Stimulated activated CD8-positive, alpha-beta memory T cell treated with anti-CD3 and anti-CD28 coated beads, Interleukin-2, amount 100 ng/mL, for 48 hours (primary cell): ENCODE measurements around the gene CIBAR2.

Experiments
- DNase-seq, 2 donors: peaks; one replicate each; pipeline ENCODE4 v3.0.0-alpha.2; 2020; ENCODE audit warnings: low read depth in 2 of 2

Gene CIBAR2

GRCh38 chr16:85112364-85112763 is at the start of gene CIBAR2:
CIBAR2 (minus strand) TSS chr16:85112472; CDS start chr16:85112352, 120 bp downstream.
- no peak for DNase-seq

GRCh38 chr16:85159179-85159980 is 47.1 kb upstream of the CIBAR2 start:
- no peak for DNase-seq

GRCh38 chr16:85158743-85159178 is 46.5 kb upstream of the CIBAR2 start:
- DNase-seq, result no peak

GRCh38 chr16:85157813-85158742 is 45.8 kb upstream of the CIBAR2 start:
- DNase-seq, result no peak

GRCh38 chr16:85157372-85157771 is 45.1 kb upstream of the CIBAR2 start:
- DNase-seq, result no peak

- no peak for DNase-seq
Measured at GRCh38 chr16:85156869-85157268, 44.6 kb upstream of the CIBAR2 start.

GRCh38 chr16:85156440-85156839 is 44.2 kb upstream of the CIBAR2 start:
- DNase-seq, result no peak

GRCh38 chr16:85153656-85154091 is 41.4 kb upstream of the CIBAR2 start:
- no peak for DNase-seq

GRCh38 chr16:85153046-85153445 is 40.8 kb upstream of the CIBAR2 start:
- DNase-seq, result no peak

GRCh38 chr16:85152414-85153030 is 40.2 kb upstream of the CIBAR2 start:
- no peak for DNase-seq

- no peak for DNase-seq
Measured at GRCh38 chr16:85151603-85152413, 39.5 kb upstream of the CIBAR2 start.

- DNase-seq, result no peak
Measured at GRCh38 chr16:85151079-85151602, 38.9 kb upstream of the CIBAR2 start.

- DNase-seq, result no peak
Measured at GRCh38 chr16:85150331-85150940, 38.2 kb upstream of the CIBAR2 start.

- DNase-seq, result no peak
Measured at GRCh38 chr16:85149776-85150175, 37.5 kb upstream of the CIBAR2 start.

- DNase-seq, result no peak
Measured at GRCh38 chr16:85148931-85149330, 36.7 kb upstream of the CIBAR2 start.

GRCh38 chr16:85146922-85147651 is 34.8 kb upstream of the CIBAR2 start:
- DNase-seq, result no peak

GRCh38 chr16:85146532-85146797 is 34.2 kb upstream of the CIBAR2 start:
- no peak for DNase-seq

- no peak for DNase-seq
Measured at GRCh38 chr16:85145734-85146531, 33.7 kb upstream of the CIBAR2 start.

GRCh38 chr16:85145188-85145587 is 32.9 kb upstream of the CIBAR2 start:
- DNase-seq, result no peak
